Tibial nerve (tissue), 3 donors: ENCODE results near the gene TOP2B.

ENCODE experiments used
- CTCF ChIP-seq, 5 experiments: fragments of 200-600 bp in 3 of 5; fragments of 450-650 bp in 2 of 5; sonication (generic) in 3 of 5; IDR thresholded peaks; one replicate each; pipeline ENCODE4 v1.5.1; 2016 to 2019; ENCODE audit warnings: antibody characterized with exemption in 5 of 5, mild to moderate bottlenecking in 3 of 5, moderate library complexity in 2 of 5
- POLR2A ChIP-seq, 2 donors: fragments of 450-650 bp; IDR thresholded peaks; one replicate each; pipeline ENCODE4 v1.6.1; 2017; ENCODE audit warnings: antibody characterized with exemption in 2 of 2, mild to moderate bottlenecking in 2 of 2, moderate library complexity in 2 of 2

- TF ChIP-seq CTCF (IDR thresholded peaks at IDR 0.05) = no peak
- TF ChIP-seq POLR2A (IDR thresholded peaks at IDR 0.05) = no peak
Measured at GRCh38 chr3:25679166-25679565, 14.5 kb upstream of the TOP2B start.
